AG09309 (cell line): ENCODE data around the gene ETFBKMT.
"Not testable (repeated sequence)": the region's sequence is repeated elsewhere in the genome, so short reads cannot be mapped to it uniquely, and the experiment has no call there.

Experiments used
- DNase-seq: peaks from one replicate; pipeline ENCODE4 v3.0.0-alpha.2; 2010; ENCODE audit warnings: low read depth
- H3K4me3 ChIP-seq: 2 replicates; pipeline ENCODE4 v1.5.1; 2011; ENCODE audit warnings: mild to moderate bottlenecking, low read depth, low read length, moderate library complexity; ENCODE audit not compliant: control insufficient read depth
- CTCF ChIP-seq: IDR thresholded peaks from 2 replicates; pipeline ENCODE4 v1.5.1; 2011; ENCODE audit warnings: mild to moderate bottlenecking, low read depth, low read length, inconsistent platforms; ENCODE audit not compliant: insufficient read depth, control insufficient read depth; ENCODE audit errors: missing control alignments

Gene ETFBKMT

GRCh38 chr12:31702047-31702446 is 42.6 kb downstream of the ETFBKMT start:
- DNase-seq, result no peak
- peak; percentile 33 for TF ChIP-seq CTCF
- no peak overlapping the region for H3K4me3 ChIP-seq

- DNase-seq, result no peak
- H3K4me3 ChIP-seq, result no peak overlapping the region
- no peak for TF ChIP-seq CTCF
These were observed 46.1 kb downstream of the ETFBKMT start for GRCh38 chr12:31705621-31706020.

- H3K4me3 ChIP-seq, DNase-seq: not testable (repeated sequence)
These were observed 48.6 kb downstream of the ETFBKMT start for GRCh38 chr12:31708118-31708517.

GRCh38 chr12:31710021-31710818 is 50.7 kb downstream of the ETFBKMT start:
- no peak for TF ChIP-seq CTCF
- no peak for DNase-seq
- H3K4me3 ChIP-seq, result no peak overlapping the region

- no peak overlapping the region for H3K4me3 ChIP-seq
- DNase-seq, result no peak
- no peak for TF ChIP-seq CTCF
These were observed 53.4 kb downstream of the ETFBKMT start for GRCh38 chr12:31712877-31713276.

- no peak for DNase-seq
- TF ChIP-seq CTCF, result no peak
- H3K4me3 ChIP-seq, result no peak overlapping the region
These were observed 55.2 kb downstream of the ETFBKMT start for GRCh38 chr12:31714406-31715271.

GRCh38 chr12:31715283-31715825 is 55.9 kb downstream of the ETFBKMT start:
- no peak overlapping the region for H3K4me3 ChIP-seq
- TF ChIP-seq CTCF, result no peak
- no peak for DNase-seq

GRCh38 chr12:31716998-31717397 is 57.5 kb downstream of the ETFBKMT start:
- DNase-seq, H3K4me3 ChIP-seq: not testable (repeated sequence)

- not testable (repeated sequence) for H3K4me3 ChIP-seq, DNase-seq
These were observed 59.2 kb downstream of the ETFBKMT start for GRCh38 chr12:31718542-31719198.
